Subcutaneous abdominal adipose tissue (tissue), 5 donors: ENCODE results near the gene ATG16L2.

ENCODE experiments used
- H3K27ac ChIP-seq: one replicate; pipeline ENCODE4 v1.7.0; 2013; ENCODE audit warnings: low read depth, mild to moderate bottlenecking, inconsistent platforms, low read length, moderate library complexity
- H3K27me3 ChIP-seq, 5 donors: one replicate each; pipeline ENCODE4 v1.7.0; 2013; ENCODE audit warnings: low read length in 5 of 5, inconsistent platforms in 1 of 5; ENCODE audit not compliant: control insufficient read depth in 5 of 5, insufficient read depth in 4 of 5
- H3K36me3 ChIP-seq, 5 donors: one replicate each; pipeline ENCODE4 v1.7.0; 2013; ENCODE audit warnings: low read length in 5 of 5; ENCODE audit not compliant: control insufficient read depth in 5 of 5, insufficient read depth in 5 of 5
- H3K4me1 ChIP-seq, 5 donors: one replicate each; pipeline ENCODE4 v1.7.0; 2013; ENCODE audit warnings: low read length in 5 of 5, mild to moderate bottlenecking in 3 of 5, moderate library complexity in 1 of 5; ENCODE audit not compliant: control insufficient read depth in 5 of 5, insufficient read depth in 5 of 5
- H3K4me3 ChIP-seq, 5 donors: one replicate each; pipeline ENCODE4 v1.7.0; 2013; ENCODE audit warnings: low read length in 5 of 5, low read depth in 1 of 5
- H3K9ac ChIP-seq, 5 donors: one replicate each; pipeline ENCODE4 v1.7.0; 2013; ENCODE audit warnings: low read length in 5 of 5, mild to moderate bottlenecking in 4 of 5, moderate library complexity in 3 of 5
- H3K9me3 ChIP-seq, 5 donors: one replicate each; pipeline ENCODE4 v1.7.0; 2013; ENCODE audit warnings: low read length in 5 of 5; ENCODE audit not compliant: control insufficient read depth in 5 of 5
- donor health status: healthy.
- donor health status: healthy.
- donor health status: healthy.
- donor health status: healthy.
- donor health status: healthy.

Gene ATG16L2

DNA sequence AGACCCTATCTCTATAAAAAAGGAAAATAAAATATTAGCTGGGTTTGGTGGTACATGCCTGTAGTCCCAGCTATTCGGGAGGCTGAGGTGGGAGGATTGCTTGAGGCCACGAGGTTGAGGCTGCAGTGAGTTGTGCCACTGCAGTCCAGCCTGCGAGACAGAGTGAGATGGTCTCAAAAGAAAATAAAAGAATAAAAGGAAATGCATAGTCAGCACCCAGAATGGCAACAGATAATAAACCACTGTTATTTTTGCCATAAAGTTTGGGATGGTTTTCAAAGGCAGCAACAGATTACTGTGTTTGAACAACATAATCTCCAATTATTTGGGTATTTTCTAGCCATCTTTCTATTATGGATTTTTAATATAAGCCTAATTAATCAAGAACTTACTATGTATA, 61.9 kb downstream of the ATG16L2 start:
- Histone ChIP-seq H3K4me1 (no peaks in the 10 kb centered on the region), H3K9me3 (no peaks in the 10 kb centered on the region), H3K4me3 (no peak overlapping the region), H3K9ac (no peak overlapping the region), H3K27me3 (no peaks in the 10 kb centered on the region), H3K27ac (no peak overlapping the region), H3K36me3 (peaks cover 0 to 15% (median 2%) of the 10 kb centered on the region in 5 donors)
